MM.1S (cell line): ENCODE measurements around the gene USO1.
A peak's percentile ranks its signal among the peaks of the same experiment; 100 is the strongest.
"Not testable (repeated sequence)": the region's sequence is repeated elsewhere in the genome, so short reads cannot be mapped to it uniquely, and the experiment has no call there.

Experiments used
- DNase-seq: peaks from one replicate; pipeline ENCODE4 v3.0.0-alpha.2; 2015
- H2AFZ ChIP-seq: fragments of 300-600 bp; sonication (generic); 2 replicates; pipeline ENCODE4 v1.6.0; 2016; ENCODE audit warnings: antibody characterized with exemption, low read length
- H3F3A ChIP-seq: fragments of 300-600 bp; sonication (generic); 2 replicates; pipeline ENCODE4 v1.6.1; 2016; ENCODE audit warnings: mild to moderate bottlenecking, antibody characterized with exemption, low read length, moderate library complexity, mixed read lengths; ENCODE audit not compliant: insufficient read depth
- H3K27ac ChIP-seq: fragments of 300-600 bp; sonication (generic); 2 replicates; pipeline ENCODE4 v1.5.1; 2016; ENCODE audit warnings: mild to moderate bottlenecking, low read length
- H3K27me3 ChIP-seq: fragments of 300-600 bp; sonication (generic); replicated peaks from 2 replicates; pipeline ENCODE4 v1.6.0; 2016; ENCODE audit warnings: low read length; ENCODE audit not compliant: insufficient read depth
- H3K36me3 ChIP-seq: fragments of 300-600 bp; sonication (generic); replicated peaks from 2 replicates; pipeline ENCODE4 v1.6.1; 2016; ENCODE audit warnings: mild to moderate bottlenecking, low read length, mixed read lengths; ENCODE audit not compliant: insufficient read depth
- H3K4me1 ChIP-seq: fragments of 300-600 bp; sonication (generic); 2 replicates; pipeline ENCODE4 v1.6.1; 2016; ENCODE audit warnings: low read length, mixed read lengths
- H3K4me2 ChIP-seq: fragments of 300-600 bp; sonication (generic); 2 replicates; pipeline ENCODE4 v1.6.0; 2016; ENCODE audit warnings: low read depth, low read length
- H3K4me3 ChIP-seq: fragments of 300-600 bp; sonication (generic); 2 replicates; pipeline ENCODE4 v1.5.1; 2016; ENCODE audit warnings: low read length, mixed read lengths
- H3K79me2 ChIP-seq: fragments of 300-600 bp; sonication (generic); 2 replicates; pipeline ENCODE4 v1.6.1; 2016; ENCODE audit warnings: mixed run types, low read length, mixed read lengths
- H3K9ac ChIP-seq: fragments of 300-600 bp; sonication (generic); 2 replicates; pipeline ENCODE4 v1.6.1; 2016; ENCODE audit warnings: low read length, mixed read lengths
- H3K9me2 ChIP-seq: fragments of 300-600 bp; sonication (generic); replicated peaks from 2 replicates; pipeline ENCODE4 v1.6.1; 2016; ENCODE audit warnings: mild to moderate bottlenecking, low read length, mixed read lengths; ENCODE audit not compliant: insufficient read depth
- H3K9me3 ChIP-seq: fragments of 300-600 bp; sonication (generic); replicated peaks from 2 replicates; pipeline ENCODE4 v1.6.1; 2016; ENCODE audit warnings: mild to moderate bottlenecking, low read length, mixed read lengths; ENCODE audit not compliant: insufficient read depth
- H4K20me1 ChIP-seq: fragments of 300-600 bp; sonication (generic); 2 replicates; pipeline ENCODE4 v1.6.1; 2016; ENCODE audit warnings: mild to moderate bottlenecking, low read length, moderate library complexity, mixed read lengths; ENCODE audit not compliant: insufficient read depth
- EZH2 ChIP-seq: fragments of 300-600 bp; sonication (generic); optimal IDR thresholded peaks from 2 replicates; pipeline ENCODE3; 2017; ENCODE audit warnings: low read depth, mild to moderate bottlenecking, antibody characterized with exemption, low read length, mixed read lengths
- EZH2phosphoT487 ChIP-seq: fragments of 300-600 bp; sonication (generic); IDR thresholded peaks from 2 replicates; pipeline ENCODE4 v1.6.1; 2018; ENCODE audit warnings: antibody characterized with exemption, low read length
- TF ChIP-seq, protein P1 (sequence below): fragments of 300-600 bp; sonication (generic); IDR thresholded peaks from 2 replicates; pipeline ENCODE4 v1.5.1; 2016; ENCODE audit warnings: antibody characterized with exemption, low read length, mixed read lengths

Gene USO1

GRCh38 chr4:75714011-75714410, 10.4 kb upstream of the USO1 start:
- DNase-seq = no peak
- Histone ChIP-seq H3K9me3 (no peaks in the 10 kb centered on the region), H3K4me2 (peak overlapping the region; percentile 87; the same call in 1 of the 2 replicates), H4K20me1 (no peaks in the 10 kb centered on the region), H3F3A (peaks cover 14% of the 10 kb centered on the region), H3K27me3 (no peaks in the 10 kb centered on the region), H2AFZ (no peak overlapping the region), H3K27ac (no peak overlapping the region), H3K4me1 (peaks cover 20% of the 10 kb centered on the region), H3K79me2 (peaks cover 7% of the 10 kb centered on the region; the same call in 1 of the 2 replicates), H3K36me3 (no peaks in the 10 kb centered on the region), H3K9ac (no peak overlapping the region), H3K4me3 (no peak overlapping the region), H3K9me2 (no peaks in the 10 kb centered on the region)
- TF ChIP-seq EZH2 = no peak
- TF ChIP-seq, protein P1, sequence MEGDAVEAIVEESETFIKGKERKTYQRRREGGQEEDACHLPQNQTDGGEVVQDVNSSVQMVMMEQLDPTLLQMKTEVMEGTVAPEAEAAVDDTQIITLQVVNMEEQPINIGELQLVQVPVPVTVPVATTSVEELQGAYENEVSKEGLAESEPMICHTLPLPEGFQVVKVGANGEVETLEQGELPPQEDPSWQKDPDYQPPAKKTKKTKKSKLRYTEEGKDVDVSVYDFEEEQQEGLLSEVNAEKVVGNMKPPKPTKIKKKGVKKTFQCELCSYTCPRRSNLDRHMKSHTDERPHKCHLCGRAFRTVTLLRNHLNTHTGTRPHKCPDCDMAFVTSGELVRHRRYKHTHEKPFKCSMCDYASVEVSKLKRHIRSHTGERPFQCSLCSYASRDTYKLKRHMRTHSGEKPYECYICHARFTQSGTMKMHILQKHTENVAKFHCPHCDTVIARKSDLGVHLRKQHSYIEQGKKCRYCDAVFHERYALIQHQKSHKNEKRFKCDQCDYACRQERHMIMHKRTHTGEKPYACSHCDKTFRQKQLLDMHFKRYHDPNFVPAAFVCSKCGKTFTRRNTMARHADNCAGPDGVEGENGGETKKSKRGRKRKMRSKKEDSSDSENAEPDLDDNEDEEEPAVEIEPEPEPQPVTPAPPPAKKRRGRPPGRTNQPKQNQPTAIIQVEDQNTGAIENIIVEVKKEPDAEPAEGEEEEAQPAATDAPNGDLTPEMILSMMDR = no peak
- no peak for TF ChIP-seq EZH2phosphoT487

DNA sequence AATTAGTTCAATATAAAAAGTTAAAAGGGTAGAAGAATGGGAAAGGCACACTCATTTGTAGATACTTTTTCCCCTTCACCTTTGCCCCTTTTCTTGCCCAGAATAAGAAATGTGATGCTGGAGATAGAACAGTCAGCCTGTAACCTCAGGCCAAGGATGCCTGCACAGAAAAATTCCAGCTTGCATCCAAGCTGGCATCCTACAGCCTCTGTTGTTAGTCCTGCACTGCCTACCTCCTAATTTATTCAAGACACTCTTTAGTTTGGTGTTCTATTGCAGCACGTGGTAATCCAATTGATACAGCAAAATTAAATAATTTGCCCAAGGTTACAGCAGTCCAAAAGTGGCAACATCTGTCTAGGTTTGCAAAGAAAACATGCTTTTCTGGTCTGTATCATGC, 9.7 kb upstream of the USO1 start:
- DNase-seq = no peak
- H3K27me3 ChIP-seq = no peaks in the 10 kb centered on the region
- TF ChIP-seq, protein P1 = no peak
- TF ChIP-seq EZH2 (no peak), EZH2phosphoT487 (no peak)
- H3K36me3 ChIP-seq = no peaks in the 10 kb centered on the region
- H2AFZ ChIP-seq = peak overlapping the region; percentile 61
- H3F3A ChIP-seq = peaks cover 14% of the 10 kb centered on the region
- peak overlapping the region; percentile 61; the same call in 1 of the 2 replicates for H3K27ac ChIP-seq
- H4K20me1 ChIP-seq = no peaks in the 10 kb centered on the region
- H3K4me2 ChIP-seq = peak overlapping the region; percentile 87
- H3K9me2 ChIP-seq = no peaks in the 10 kb centered on the region
- no peaks in the 10 kb centered on the region for H3K9me3 ChIP-seq
- H3K4me1 ChIP-seq = peaks cover 18% of the 10 kb centered on the region
- peak overlapping the region; percentile 42; the same call in 1 of the 2 replicates for H3K9ac ChIP-seq
- peaks cover 7% of the 10 kb centered on the region; the same call in 1 of the 2 replicates for H3K79me2 ChIP-seq
- H3K4me3 ChIP-seq = peak overlapping the region; percentile 38

DNA sequence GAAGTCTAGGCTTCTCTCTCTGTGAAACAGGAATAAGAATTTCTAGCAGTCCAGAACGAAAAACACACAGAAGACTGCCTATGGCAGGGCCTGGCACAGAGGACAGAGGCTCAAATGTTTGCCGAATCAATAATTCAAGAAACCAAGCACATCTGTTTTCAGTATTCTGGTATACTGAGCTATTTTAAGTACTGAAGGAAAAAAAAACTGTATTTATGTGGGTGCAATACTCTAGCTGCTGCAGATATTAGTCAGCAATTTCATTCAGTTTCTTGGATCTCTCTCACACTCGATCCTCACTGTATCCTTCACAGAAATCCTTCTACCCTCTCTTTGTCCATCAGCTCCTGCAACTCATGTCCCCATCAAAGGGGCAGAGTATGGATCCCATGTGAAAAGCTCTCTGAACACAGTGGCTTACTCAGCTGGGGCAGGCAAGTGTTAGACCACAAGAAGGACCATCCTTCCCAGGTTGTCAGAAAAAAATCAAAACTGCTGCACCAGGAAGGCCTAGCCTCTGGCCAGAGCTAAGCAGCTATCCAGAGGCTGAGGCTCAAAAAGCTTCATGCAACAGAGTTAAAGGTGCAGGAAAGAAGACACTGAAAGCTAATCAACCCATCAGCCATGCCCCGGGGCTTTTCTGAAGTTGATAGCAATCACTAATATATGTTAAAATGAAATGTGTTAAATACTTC, 9.1 kb upstream of the USO1 start:
- H3K4me2 ChIP-seq = peak overlapping the region; percentile 87

GRCh38 chr4:75716054-75716453, 8.3 kb upstream of the USO1 start:
- not testable (repeated sequence) for H3K9me2 ChIP-seq

More for the DNA sequence above, 9.1 kb upstream of the USO1 start:
- H3K4me1 ChIP-seq = peaks cover 18% of the 10 kb centered on the region
- H3K27ac ChIP-seq = peak overlapping the region; percentile 61; the same call in 1 of the 2 replicates
- TF ChIP-seq, protein P1 = no peak
- TF ChIP-seq EZH2phosphoT487 (no peak), EZH2 (no peak)
- no peaks in the 10 kb centered on the region for H3K27me3 ChIP-seq
- no peaks in the 10 kb centered on the region for H3K9me3 ChIP-seq
- no peaks in the 10 kb centered on the region for H3K36me3 ChIP-seq
- H3K9me2 ChIP-seq = no peaks in the 10 kb centered on the region
- peak overlapping the region; percentile 38 for H3K4me3 ChIP-seq
- peak; percentile 34 for DNase-seq
- H3K9ac ChIP-seq = peak overlapping the region; percentile 42; the same call in 1 of the 2 replicates
- peak overlapping the region; percentile 61 for H2AFZ ChIP-seq
- H4K20me1 ChIP-seq = no peaks in the 10 kb centered on the region
- H3F3A ChIP-seq = peaks cover 14% of the 10 kb centered on the region
- peaks cover 7% of the 10 kb centered on the region; the same call in 1 of the 2 replicates for H3K79me2 ChIP-seq

More at GRCh38 chr4:75716054-75716453, 8.3 kb upstream of the USO1 start:
- peak overlapping the region; percentile 61; the same call in 1 of the 2 replicates for H3K27ac ChIP-seq
- not testable (repeated sequence) for H3K4me3 ChIP-seq, H4K20me1 ChIP-seq, H3K79me2 ChIP-seq, DNase-seq, H3K36me3 ChIP-seq, H3K9ac ChIP-seq, H3K9me3 ChIP-seq, H2AFZ ChIP-seq, H3K27me3 ChIP-seq
- peak overlapping the region; percentile 87; the same call in 1 of the 2 replicates for H3K4me2 ChIP-seq
- H3K4me1 ChIP-seq = peaks cover 18% of the 10 kb centered on the region
- peaks cover 14% of the 10 kb centered on the region for H3F3A ChIP-seq
